Calu3 (cell line): Measurements from ENCODE around the gene PSME4. TPM values are rescaled to one million over a fixed set of nuclear protein-coding genes. Genes with fewer than 3 reads are reported as not detected.
"Not testable (repeated sequence)": the region's sequence is repeated elsewhere in the genome, so short reads cannot be mapped to it uniquely, and the experiment has no call there.

Experiments
- BruUV-seq: library from RNA; stranded (reverse); fragments of 400-500 nt; replicated peaks from 2 replicates; lab custom pipeline; 2021; lab: Mats Ljungman, UMichigan
- CTCF ChIA-PET: fragments of 300-600 bp; sonication (Branson Sonifier 250); formaldehyde crosslinking; loops from one replicate; lab custom pipeline; 2022; ENCODE audit warnings: antibody characterized with exemption; lab: Charles Lee
- DNase-seq: peaks from one replicate; pipeline ENCODE4 v3.0.0; 2022
- H3K27ac Mint-ChIP-seq: one replicate; pipeline ENCODE4 v1.8.0; 2022; ENCODE audit warnings: mixed read lengths; ENCODE audit not compliant: unreplicated experiment
- H3K27me3 Mint-ChIP-seq: one replicate; pipeline ENCODE4 v1.8.0; 2022; ENCODE audit warnings: mixed read lengths; ENCODE audit not compliant: unreplicated experiment
- H3K36me3 Mint-ChIP-seq: one replicate; pipeline ENCODE4 v1.8.0; 2022; ENCODE audit warnings: mild to moderate bottlenecking, moderate library complexity, mixed read lengths; ENCODE audit not compliant: insufficient read depth, unreplicated experiment
- H3K4me1 Mint-ChIP-seq: one replicate; pipeline ENCODE4 v1.8.0; 2022; ENCODE audit warnings: mild to moderate bottlenecking, low read depth, mixed read lengths; ENCODE audit not compliant: unreplicated experiment
- H3K4me3 Mint-ChIP-seq: one replicate; pipeline ENCODE4 v1.8.0; 2022; ENCODE audit warnings: mild to moderate bottlenecking, low read depth, moderate library complexity, mixed read lengths; ENCODE audit not compliant: unreplicated experiment
- H3K9me3 Mint-ChIP-seq: one replicate; pipeline ENCODE4 v1.8.0; 2022; ENCODE audit warnings: low read depth, mixed read lengths; ENCODE audit not compliant: unreplicated experiment
- CTCF ChIP-seq: fragments of 200-600 bp; IDR thresholded peaks from one replicate; pipeline ENCODE4 v1.8.0; 2022; ENCODE audit warnings: antibody characterized with exemption; ENCODE audit not compliant: unreplicated experiment
- intact Hi-C: fragments of 100-400 bp; cut with micrococcal nuclease; formaldehyde crosslinking; loops from one replicate; pipeline ENCODE4 v1.10.0; 2022; ENCODE audit not compliant: unreplicated experiment
- total RNA-seq: library from RNA; stranded (reverse); gene quantifications from 2 replicates; pipeline ENCODE4 v1.2.3, GENCODE V29; 2022

Gene PSME4
- total RNA-seq, 1 experiment from 2014 or later: 58.4 TPM

GRCh38 chr2:53969285-53969967, 1.4 kb downstream of the PSME4 start:
- TF ChIP-seq CTCF: no peak
- CTCF ChIA-PET: interaction anchor here (0.6 to 1.0 kb wide), 3 partner anchors 12 to 735 kb away, joined by 3 to 6 read pairs (median 4); no protein-coding TSS in a partner anchor
- H3K36me3 Mint-ChIP-seq: peaks cover 43% of the 10 kb centered on the region
- H3K4me3 Mint-ChIP-seq: peak overlapping the region; percentile 97
- H3K4me1 Mint-ChIP-seq: peaks cover 52% of the 10 kb centered on the region
- H3K9me3 Mint-ChIP-seq: no peaks in the 10 kb centered on the region
- H3K27me3 Mint-ChIP-seq: no peaks in the 10 kb centered on the region
- BruUV-seq: TSS peak; percentile 57
- peak overlapping the region; percentile 96 for H3K27ac Mint-ChIP-seq
- intact Hi-C loops: loop anchor here (10.0 kb wide), 1 partner anchor 105 kb away; no protein-coding TSS in a partner anchor
- DNase-seq: peak; percentile 21

DNA sequence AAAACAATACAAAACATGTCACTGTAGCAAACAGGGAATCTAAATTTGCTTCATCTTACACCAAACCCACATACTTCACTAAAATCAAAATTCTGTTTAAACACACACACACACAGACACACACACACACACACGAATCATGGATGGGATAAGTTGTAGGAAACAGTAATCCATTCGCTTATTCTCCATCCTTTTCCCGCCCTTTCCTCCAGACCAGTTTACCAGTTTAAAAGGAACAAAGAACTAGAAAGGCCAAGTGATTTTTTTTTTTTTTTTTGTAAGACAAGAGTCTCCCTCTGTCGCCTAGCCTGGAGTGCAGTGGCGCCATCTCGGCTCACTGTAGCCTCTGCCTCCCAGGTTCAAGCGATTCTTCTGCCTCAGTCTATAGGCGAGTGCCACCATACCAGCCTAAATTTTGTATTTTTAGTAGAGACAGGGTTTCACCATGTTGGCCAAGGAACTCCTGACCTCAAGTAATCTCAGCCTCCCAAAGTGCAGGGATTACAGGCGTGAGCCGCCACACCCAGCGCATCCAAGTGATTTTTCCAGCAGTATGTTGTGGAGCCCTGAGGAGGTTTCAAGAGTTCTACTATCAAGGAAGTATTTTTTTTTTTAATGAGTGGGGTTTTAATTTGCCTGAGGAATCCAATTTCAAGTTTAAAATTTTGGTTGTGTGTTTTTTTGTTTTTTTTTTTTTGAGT, 5.7 kb downstream of the PSME4 start:
- H3K27ac Mint-ChIP-seq: peak overlapping the region; percentile 7
- TF ChIP-seq CTCF: no peak
- BruUV-seq: no TSS peak
- no peaks in the 10 kb centered on the region for H3K27me3 Mint-ChIP-seq
- no peaks in the 10 kb centered on the region for H3K9me3 Mint-ChIP-seq
- no peak overlapping the region for H3K4me3 Mint-ChIP-seq
- CTCF ChIA-PET: interaction anchor here (0.7 kb wide), 1 partner anchor 1448 kb away, joined by 3 read pairs; no protein-coding TSS in a partner anchor
- H3K36me3 Mint-ChIP-seq: peaks cover 17% of the 10 kb centered on the region
- intact Hi-C loops: loop anchor here (10.0 kb wide), 1 partner anchor 110 kb away; no protein-coding TSS in a partner anchor
- DNase-seq: no peak
- H3K4me1 Mint-ChIP-seq: peaks cover 65% of the 10 kb centered on the region

GRCh38 chr2:53964257-53964952, 6.4 kb downstream of the PSME4 start:
- peaks cover 10% of the 10 kb centered on the region for H3K36me3 Mint-ChIP-seq
- DNase-seq: no peak
- intact Hi-C loops: loop anchor here (10.0 kb wide), 1 partner anchor 110 kb away; no protein-coding TSS in a partner anchor
- H3K27ac Mint-ChIP-seq: peak overlapping the region; percentile 7
- TF ChIP-seq CTCF: no peak
- no peaks in the 10 kb centered on the region for H3K9me3 Mint-ChIP-seq
- CTCF ChIA-PET: no interaction called here
- H3K4me1 Mint-ChIP-seq: peaks cover 65% of the 10 kb centered on the region
- no peak overlapping the region for H3K4me3 Mint-ChIP-seq
- no TSS peak for BruUV-seq
- no peaks in the 10 kb centered on the region for H3K27me3 Mint-ChIP-seq

GRCh38 chr2:53961478-53962216, 9.1 kb downstream of the PSME4 start:
- not testable (repeated sequence) for BruUV-seq, H3K9me3 Mint-ChIP-seq, H3K27me3 Mint-ChIP-seq, H3K36me3 Mint-ChIP-seq, DNase-seq
- intact Hi-C loops: loop anchor here (10.0 kb wide), 1 partner anchor 113 kb away; no protein-coding TSS in a partner anchor
- Mint-ChIP-seq H3K27ac (peak overlapping the region; percentile 88), H3K4me1 (peaks cover 48% of the 10 kb centered on the region), H3K4me3 (peak overlapping the region; percentile 56)
- CTCF ChIA-PET: interaction anchor here (0.7 kb wide), 1 partner anchor 767 kb away, joined by 3 read pairs; no protein-coding TSS in a partner anchor
